D341Med (cell line): ENCODE measurements around the gene COL4A1.

ENCODE experiments used
- DNase-seq: peaks from one replicate; pipeline ENCODE4 v3.0.0; 2012; ENCODE audit warnings: low spot score

COL4A1 gene

DNA sequence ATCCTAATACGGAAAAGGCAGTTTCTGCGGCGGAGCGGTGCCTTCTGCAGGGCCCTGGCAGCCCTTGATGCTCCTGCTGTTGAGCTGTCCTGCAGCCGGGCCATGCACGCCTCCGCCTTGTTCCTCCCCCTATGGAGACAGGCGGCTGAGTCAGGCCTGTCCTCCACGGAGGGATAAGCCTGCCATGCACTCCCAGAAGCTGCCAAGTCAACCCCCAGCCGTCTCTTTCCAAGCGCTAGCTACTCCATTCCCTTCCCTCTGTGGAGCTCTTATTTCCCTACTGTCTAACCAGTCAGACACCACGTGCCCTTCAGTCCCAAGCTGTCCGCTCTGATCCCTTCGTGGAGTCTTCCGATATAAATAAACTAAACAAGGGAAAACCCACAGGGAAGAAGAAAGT is 197.0 kb downstream of the COL4A1 start:
- DNase-seq: no peak

DNA sequence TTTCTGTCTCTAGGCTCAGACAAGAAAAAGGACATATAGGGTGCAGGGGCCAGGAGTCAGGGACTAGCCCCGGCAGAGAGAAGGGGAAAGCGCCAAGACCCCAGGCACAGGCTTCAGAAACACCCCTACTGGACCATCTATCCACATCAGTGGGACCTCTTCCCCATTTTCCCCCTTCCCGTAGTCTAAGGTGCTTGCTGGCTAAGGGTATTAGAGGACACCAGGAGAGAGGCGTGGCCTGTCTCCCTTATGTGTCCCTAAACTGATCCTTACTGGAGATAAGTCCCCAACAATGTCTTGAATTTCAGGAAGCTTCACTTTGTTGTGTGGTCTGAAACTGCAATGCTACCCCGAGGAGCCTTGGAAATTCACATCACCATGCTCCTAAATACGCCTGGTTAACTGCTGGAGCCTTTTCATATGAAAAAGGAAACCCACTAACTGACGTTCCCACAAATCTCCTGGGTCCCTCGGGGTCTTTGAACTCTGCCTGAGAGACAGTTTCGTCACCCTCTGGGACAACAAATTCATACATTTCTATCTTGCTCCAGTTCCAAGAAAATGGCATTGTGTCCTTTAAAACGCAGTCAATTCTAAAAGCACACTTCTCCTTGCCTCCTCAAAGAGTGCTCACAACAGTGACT is 197.7 kb downstream of the COL4A1 start:
- DNase-seq: no peak

DNA sequence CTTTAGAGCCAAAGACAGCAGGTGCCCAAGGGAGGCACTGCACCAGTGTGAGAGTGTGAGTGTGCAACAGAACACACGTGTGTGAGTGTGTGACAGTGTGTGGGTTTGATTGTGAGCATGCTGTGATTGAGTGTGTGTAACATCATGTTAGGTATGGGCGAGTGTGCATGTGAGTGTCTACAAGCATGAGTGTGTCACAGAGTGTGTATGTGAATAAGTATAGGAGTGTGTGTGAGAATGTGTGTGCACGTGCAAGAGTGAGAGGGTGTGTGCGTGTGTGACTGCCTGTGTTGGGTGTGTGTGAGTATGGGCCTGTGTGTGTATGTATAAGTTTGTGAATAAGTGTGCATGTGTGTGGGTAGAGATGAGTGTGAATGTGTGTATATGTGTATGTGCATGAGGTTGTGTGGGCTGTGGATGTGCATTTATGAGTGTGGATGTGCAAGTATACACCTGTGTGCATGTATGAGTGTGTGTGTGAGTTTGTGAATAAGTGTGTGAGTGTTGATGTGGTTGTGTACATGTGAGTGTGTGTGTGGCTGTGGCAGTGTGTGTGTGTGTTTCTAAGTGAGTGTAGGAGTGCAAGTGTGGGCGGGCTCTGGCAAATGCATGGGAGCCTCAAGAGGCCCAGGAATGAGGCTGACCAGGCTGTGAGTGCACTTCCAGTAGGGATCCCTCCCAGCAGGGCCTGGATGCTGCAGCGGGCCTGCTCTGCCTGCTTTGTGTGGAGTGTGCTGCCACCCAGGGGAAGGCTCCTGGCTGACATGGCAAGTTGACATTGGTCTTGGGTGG is 198.4 kb downstream of the COL4A1 start:
- DNase-seq: peak; percentile 83

DNA sequence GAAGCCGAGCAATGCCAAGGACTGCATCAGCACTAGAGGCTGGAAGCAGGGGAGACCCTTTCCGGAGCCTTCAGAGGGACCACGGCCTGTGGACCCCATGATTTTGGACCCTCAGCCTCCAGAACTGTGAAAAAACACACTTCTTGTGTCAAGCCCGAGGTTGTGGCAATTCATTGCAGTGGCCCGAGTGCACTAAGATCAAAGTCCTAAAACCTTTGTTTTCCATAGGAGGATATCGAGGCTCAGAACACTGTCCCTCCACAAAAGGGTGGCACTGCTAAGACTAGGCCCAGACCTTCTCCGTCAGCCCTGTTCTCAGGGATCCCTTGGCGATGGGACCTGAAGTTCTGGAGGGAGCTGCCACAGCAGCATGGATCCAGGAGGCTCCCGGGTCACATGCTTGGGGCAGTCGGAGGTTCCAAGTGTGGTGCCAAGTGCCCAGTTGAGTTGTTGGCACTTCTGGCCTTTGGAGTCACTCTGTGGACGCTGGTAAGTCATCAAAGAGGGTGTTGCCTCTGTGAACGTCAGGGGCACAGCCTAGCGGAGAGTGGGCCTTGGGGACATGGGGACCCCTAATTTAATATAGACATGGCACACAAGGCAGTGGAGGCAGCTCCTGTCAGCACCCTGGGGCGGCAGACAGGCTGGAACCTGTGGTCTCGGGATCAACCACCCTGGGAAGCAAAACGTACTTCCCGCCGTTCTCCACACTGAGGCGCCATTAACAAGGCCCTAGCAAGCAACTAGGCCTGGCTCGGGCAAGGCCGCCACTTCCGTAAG is 199.2 kb downstream of the COL4A1 start:
- no peak for DNase-seq

DNA sequence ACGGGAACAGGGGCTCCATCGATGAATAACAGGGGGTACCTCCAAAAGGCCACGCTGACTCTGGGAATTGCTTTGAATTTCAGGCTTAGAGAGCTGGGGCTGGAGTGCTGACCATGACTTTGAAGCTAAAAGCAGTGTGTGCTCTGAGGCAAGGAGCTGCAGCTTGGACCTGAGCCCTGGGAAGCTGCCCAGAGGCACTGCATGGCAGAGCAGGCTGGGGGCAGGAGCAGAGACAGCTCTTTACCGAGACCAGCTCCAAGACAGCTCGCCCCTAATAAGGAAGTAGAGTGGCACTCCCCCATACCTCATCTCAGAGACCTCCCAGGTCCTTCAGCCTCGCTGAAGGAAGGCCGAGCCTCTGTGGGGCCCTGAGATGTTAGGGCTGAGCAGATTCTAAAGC is 200.2 kb downstream of the COL4A1 start:
- DNase-seq: no peak

DNA sequence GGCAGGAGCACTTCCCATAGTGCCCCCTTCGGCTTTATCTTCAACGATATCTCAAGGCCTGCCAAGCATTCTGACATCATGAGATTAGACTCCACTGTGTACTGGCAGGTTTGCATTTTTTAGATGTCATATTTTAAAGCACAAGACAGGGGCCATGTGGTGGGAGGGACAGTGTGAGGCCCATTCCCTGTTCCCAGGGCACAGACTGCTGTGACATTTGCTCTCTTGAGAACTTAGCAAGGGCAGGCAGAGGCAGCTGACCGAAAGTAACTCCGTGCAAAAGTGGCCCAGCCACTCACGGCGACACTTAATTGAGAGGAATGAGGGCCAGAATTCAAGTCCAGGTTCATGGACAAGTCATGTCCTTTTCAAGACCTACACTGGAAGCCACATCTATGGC is 201.8 kb downstream of the COL4A1 start:
- DNase-seq: no peak

DNA sequence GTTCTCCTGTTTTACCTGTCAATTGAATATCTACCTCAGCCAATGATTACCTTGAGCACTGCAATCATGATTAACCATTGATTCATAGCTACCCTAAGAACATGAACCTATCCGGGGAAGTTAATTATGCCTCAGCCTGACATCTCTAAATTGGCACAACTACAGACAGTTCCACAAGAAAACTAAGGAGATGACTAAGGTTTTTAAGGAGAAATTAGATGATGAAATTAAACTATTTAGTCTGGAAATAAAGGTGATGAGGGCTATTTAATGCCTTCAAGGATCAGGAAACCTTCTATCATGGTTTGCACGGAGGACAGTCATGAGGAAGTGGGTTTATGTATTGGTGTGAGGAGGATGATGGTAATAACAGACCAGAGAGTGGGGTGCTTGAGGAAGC is 203.4 kb downstream of the COL4A1 start:
- no peak for DNase-seq

DNA sequence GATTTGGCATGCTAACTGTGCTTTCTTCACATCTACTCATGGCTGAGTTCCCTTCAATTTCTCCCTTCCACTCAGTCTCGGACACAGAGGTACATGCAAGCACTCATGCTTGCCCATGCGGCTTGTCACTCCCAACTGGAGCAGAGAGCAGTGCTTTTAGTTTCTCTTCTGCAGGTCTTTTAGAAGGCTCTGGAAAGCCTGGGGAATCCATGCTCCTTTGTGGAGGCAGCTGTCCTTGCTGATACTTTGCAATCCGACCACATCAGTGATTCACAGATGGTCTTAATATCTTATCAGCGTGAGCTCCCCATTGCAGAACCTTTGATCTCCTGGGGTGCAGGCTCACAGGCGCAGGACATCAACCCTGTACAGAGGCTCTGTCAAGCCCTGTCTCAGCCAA is 203.9 kb downstream of the COL4A1 start:
- no peak for DNase-seq

DNA sequence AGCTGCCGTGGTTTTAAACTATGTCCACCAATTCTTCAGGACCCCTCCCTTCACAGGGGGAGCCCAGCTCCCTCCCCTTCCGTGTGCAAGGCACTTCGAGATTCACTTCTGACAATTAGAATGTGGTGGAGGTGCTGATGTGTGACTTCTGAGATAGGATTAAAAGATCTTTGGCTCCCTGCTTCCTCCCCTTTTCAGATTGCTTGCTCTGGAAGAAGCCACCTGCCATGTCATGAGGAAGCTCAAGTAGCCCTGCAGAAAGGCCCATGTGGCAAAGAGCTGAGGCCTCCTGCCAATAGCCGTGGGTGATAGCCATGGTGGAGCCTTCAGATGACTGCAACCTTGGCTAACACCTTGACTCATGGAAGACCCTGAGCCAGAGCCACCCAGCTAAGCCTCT is 204.9 kb downstream of the COL4A1 start:
- DNase-seq: no peak

DNA sequence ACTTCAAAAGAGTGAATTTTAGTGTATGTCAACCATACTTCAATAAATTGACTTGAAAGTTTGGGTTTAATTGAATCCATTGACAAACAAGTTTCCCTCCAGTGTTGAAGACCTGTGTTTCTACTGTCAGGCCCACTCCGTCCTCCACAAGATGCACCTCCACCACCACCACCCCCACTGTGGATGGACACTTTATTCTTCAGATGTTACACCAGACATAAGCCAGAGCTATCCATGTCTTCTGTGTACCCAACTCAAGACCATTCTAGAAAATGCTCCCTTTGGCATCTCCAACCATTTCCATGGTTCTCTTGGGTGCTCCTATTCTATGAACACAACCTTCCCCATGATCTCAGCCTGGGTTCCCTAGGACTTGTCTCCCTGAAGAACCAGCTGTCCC is 207.0 kb downstream of the COL4A1 start:
- DNase-seq: no peak
